ENCODE results near the gene TNFRSF6B.

DNA sequence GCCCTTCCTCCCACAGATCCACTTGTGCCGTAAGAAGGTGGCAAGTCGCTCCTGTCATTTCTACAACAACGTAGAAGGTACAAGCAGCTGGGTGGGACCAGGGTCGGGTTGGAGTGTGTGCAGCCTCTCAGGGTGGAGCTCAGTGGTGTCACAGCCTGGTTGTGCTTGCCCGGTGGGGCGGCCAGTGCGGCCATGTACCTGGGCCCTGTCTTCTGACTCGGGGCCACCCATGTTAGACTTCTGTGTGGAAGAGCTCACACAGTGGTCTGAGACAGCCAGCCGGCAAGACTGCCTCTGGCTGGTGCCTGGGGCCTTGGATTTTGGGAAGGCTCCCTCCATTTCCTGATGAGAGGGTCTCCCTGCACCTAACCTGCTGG, 33.7 kb upstream of the TNFRSF6B start:
- no peak for TF ChIP-seq POLR2AphosphoS5 (IDR thresholded peaks at IDR 0.05; ENCODE audit: insufficient read depth, low read depth, low read length)
- TF ChIP-seq CTCF (IDR thresholded peaks at IDR 0.05; ENCODE audit: extremely low read depth in 1 of 2, insufficient read depth in 1 of 2, low read depth in 1 of 2, low read length in 2 of 2) = no peak
- no peak for TF ChIP-seq POLR2A (IDR thresholded peaks at IDR 0.05; ENCODE audit: low read depth, low read length)
